ENCODE measurements around the gene DLGAP1.

DLGAP1 gene

GRCh38 chr18:4284528-4284927, 170.6 kb downstream of the DLGAP1 start:
- no peak for DNase-seq

- DNase-seq, result no peak
Observed at GRCh38 chr18:4283746-4284291, 171.3 kb downstream of the DLGAP1 start.

- no peak for DNase-seq
Observed at GRCh38 chr18:4282954-4283353, 172.2 kb downstream of the DLGAP1 start.

- DNase-seq, result peak; percentile 6
Observed at GRCh38 chr18:4276953-4277585, 178.0 kb downstream of the DLGAP1 start.

GRCh38 chr18:4271952-4272351, 183.2 kb downstream of the DLGAP1 start:
- no peak for DNase-seq

- DNase-seq, result no peak
Observed at GRCh38 chr18:4270988-4271387, 184.1 kb downstream of the DLGAP1 start.

GRCh38 chr18:4270016-4270415, 185.1 kb downstream of the DLGAP1 start:
- no peak for DNase-seq

GRCh38 chr18:4267641-4268040, 187.5 kb downstream of the DLGAP1 start:
- no peak for DNase-seq

GRCh38 chr18:4264347-4264791, 190.7 kb downstream of the DLGAP1 start:
- DNase-seq, result no peak

- no peak for DNase-seq
Observed at GRCh38 chr18:4260107-4260506, 195.0 kb downstream of the DLGAP1 start.

- no peak for DNase-seq
Observed at GRCh38 chr18:4256766-4257417, 198.2 kb downstream of the DLGAP1 start.

GRCh38 chr18:4254840-4255239, 200.3 kb downstream of the DLGAP1 start:
- no peak for DNase-seq

- no peak for DNase-seq
Observed at GRCh38 chr18:4252829-4253228, 202.3 kb downstream of the DLGAP1 start.

GRCh38 chr18:4251873-4252272, 203.2 kb downstream of the DLGAP1 start:
- no peak for DNase-seq

- no peak for DNase-seq
Observed at GRCh38 chr18:4251206-4251605, 203.9 kb downstream of the DLGAP1 start.

GRCh38 chr18:4250141-4250540, 205.0 kb downstream of the DLGAP1 start:
- no peak for DNase-seq

GRCh38 chr18:4248686-4249085, 206.4 kb downstream of the DLGAP1 start:
- DNase-seq, result no peak

- DNase-seq, result no peak
Observed at GRCh38 chr18:4246374-4246773, 208.7 kb downstream of the DLGAP1 start.

GRCh38 chr18:4245456-4245855, 209.7 kb downstream of the DLGAP1 start:
- no peak for DNase-seq

GRCh38 chr18:4242431-4243161, 212.5 kb downstream of the DLGAP1 start:
- DNase-seq, result no peak

- no peak for DNase-seq
Observed at GRCh38 chr18:4241090-4241617, 214.0 kb downstream of the DLGAP1 start.

GRCh38 chr18:4238966-4239365, 216.1 kb downstream of the DLGAP1 start:
- DNase-seq, result no peak

- DNase-seq, result no peak
Observed at GRCh38 chr18:4237664-4238041, 217.5 kb downstream of the DLGAP1 start.

Measured in activated CD4-positive, alpha-beta T cell treated with anti-CD3 and anti-CD28 coated beads, Interleukin-2, amount 50 U/mL, for 16 hours (primary cell).